Measurements from ENCODE around the gene ZNF556.

ZNF556 gene

GRCh38 chr19:2905918-2906519, 38.9 kb downstream of the ZNF556 start:
- no peak for DNase-seq (ENCODE audit: low spot score)

GRCh38 chr19:2906631-2907195, 39.6 kb downstream of the ZNF556 start:
- DNase-seq (ENCODE audit: low spot score): no peak

GRCh38 chr19:2912306-2912705, 45.2 kb downstream of the ZNF556 start:
- DNase-seq (ENCODE audit: low spot score): no peak

GRCh38 chr19:2917275-2918184, 50.4 kb downstream of the ZNF556 start:
- no peak for DNase-seq (ENCODE audit: low spot score)

- no peak for DNase-seq (ENCODE audit: low spot score)
Measured at GRCh38 chr19:2922987-2923386, 55.9 kb downstream of the ZNF556 start.

- no peak for DNase-seq (ENCODE audit: low spot score)
Measured at GRCh38 chr19:2923510-2923909, 56.4 kb downstream of the ZNF556 start.

GRCh38 chr19:2926341-2927031, 59.4 kb downstream of the ZNF556 start:
- DNase-seq (ENCODE audit: low spot score): no peak

GRCh38 chr19:2927032-2927430, 59.9 kb downstream of the ZNF556 start:
- no peak for DNase-seq (ENCODE audit: low spot score)

Data from left forelimb (tissue), 1 donor.